Measurements from ENCODE around the gene BRD1. TPM values are rescaled to one million over a fixed set of nuclear protein-coding genes. Genes with fewer than 3 reads are reported as not detected.

Gene BRD1
- total and polyA plus RNA-seq, 9 of the 15 experiments (the other 6 are each of a cell fraction or from before 2014, with no cell fraction given), result 0.42 to 17.6 (median 5.5) TPM

GRCh38 chr22:49774499-49775151 is 53.0 kb downstream of the BRD1 start:
- peaks cover 39% of the 10 kb centered on the region; the same call in 2 of the 3 replicates for H3K36me3 ChIP-seq (ENCODE audit: control insufficient read depth, insufficient read depth, low read length)
- peaks cover 0 to 11% of the 10 kb centered on the region in 2 experiments; a peak in 2 of 5 replicates for H3K4me1 ChIP-seq (replicated peaks in 1 of 2; ENCODE audit: control insufficient read depth in 2 of 2, insufficient read depth in 2 of 2, low read length in 2 of 2)
- H3K27me3 ChIP-seq (ENCODE audit: control insufficient read depth in 2 of 2, insufficient read depth in 2 of 2, low read length in 2 of 2), result no peaks in the 10 kb centered on the region
- in situ Hi-C loops (cut with MboI), result no loop called here
- FAIRE-seq (no peak), ATAC-seq (no peak), DNase-seq (ENCODE audit: extremely low read depth in 1 of 4, low spot score in 3 of 4) (no peak)
- H3K79me2 ChIP-seq (ENCODE audit: control insufficient read depth, insufficient read depth, low read length), result no peaks in the 10 kb centered on the region
- no peak overlapping the region for H3K27ac ChIP-seq (ENCODE audit: extremely low read depth, low read depth, low read length)
- 86% methylated on average over 10 of the region's 21 CpGs for WGBS (ENCODE audit: insufficient coverage, low coverage, missing lambda C conversion rate)
- no peaks in the 10 kb centered on the region for H4K20me1 ChIP-seq (replicated peaks; ENCODE audit: control insufficient read depth, insufficient read depth, low read length)
- H3K9me1 ChIP-seq (ENCODE audit: control insufficient read depth, insufficient read depth, low read length), result no peaks in the 10 kb centered on the region
- ChIA-PET CTCF (ENCODE audit: low intra/inter-chr PET ratio) (no interaction called here), POLR2A (no interaction called here)
- no peak overlapping the region for H3K4me3 ChIP-seq
- no peak overlapping the region for H3K9ac ChIP-seq (ENCODE audit: insufficient read depth in 1 of 2, low read depth in 2 of 2, low read length in 2 of 2)
- H2AFZ ChIP-seq (ENCODE audit: low read depth, low read length), result no peak overlapping the region
- no peaks in the 10 kb centered on the region for H3K9me3 ChIP-seq (replicated peaks; ENCODE audit: control insufficient read depth, insufficient read depth, low read depth, low read length)
- H3K4me2 ChIP-seq (ENCODE audit: insufficient read depth, low read length), result no peak overlapping the region
- no TSS peak for BruUV-seq (replicated peaks)
- intact Hi-C loops (cut with micrococcal nuclease), result no loop called here
- TF ChIP-seq LCOR (CRISPR knock-in tag; IDR thresholded peaks at IDR 0.05), result no peak
- TF ChIP-seq BRF2 (IDR thresholded peaks at IDR 0.05; ENCODE audit: borderline replicate concordance, insufficient read depth, insufficient read length), result no peak
- TF ChIP-seq TARDBP (IDR thresholded peaks at IDR 0.05), result no peak
- TF ChIP-seq SRSF9 (IDR thresholded peaks at IDR 0.05; ENCODE audit: borderline replicate concordance, low read depth, low read length), result no peak
- TF ChIP-seq MNT (conservative IDR thresholded peaks at IDR 0.05), result no peak
- TF ChIP-seq RBBP5 (IDR thresholded peaks at IDR 0.05; ENCODE audit: borderline replicate concordance, insufficient read depth, low read length, poor library complexity, severe bottlenecking), result no peak
- no peak for TF ChIP-seq CHCHD3 (CRISPR knock-in tag; IDR thresholded peaks at IDR 0.05)
- TF ChIP-seq THRA (IDR thresholded peaks at IDR 0.05), result no peak
- TF ChIP-seq BRF1 (IDR thresholded peaks at IDR 0.05; ENCODE audit: borderline replicate concordance, extremely low read depth, insufficient read length), result no peak
- no peak for TF ChIP-seq NEUROD1 (IDR thresholded peaks at IDR 0.05; ENCODE audit: borderline replicate concordance, low read depth, low read length, partially characterized antibody)
- no peak for TF ChIP-seq MLLT1 (IDR thresholded peaks at IDR 0.05)
- no peak for TF ChIP-seq ZNF280B (CRISPR knock-in tag; IDR thresholded peaks at IDR 0.05)

Data from K562 (cell line).